Smooth muscle cell (in vitro differentiated cells): Measurements from ENCODE around the gene UBE2I. TPM values are rescaled to one million over a fixed set of nuclear protein-coding genes. Genes with fewer than 3 reads are reported as not detected.

Experiments
- DNase-seq: peaks from one replicate; lab custom pipeline; 2025; ENCODE audit not compliant: unreplicated experiment; lab: John Stamatoyannopoulos, UW
- H2AFZ ChIP-seq: fragments of 200-600 bp; sonication (generic); 2 replicates; pipeline ENCODE4 v1.6.0; 2016; ENCODE audit warnings: antibody characterized with exemption, low read depth, mild to moderate bottlenecking
- H3F3A ChIP-seq: fragments of 200-600 bp; sonication (generic); 2 replicates; pipeline ENCODE4 v1.6.0; 2017; ENCODE audit warnings: antibody characterized with exemption, low read depth
- H3K27ac ChIP-seq: fragments of 200-600 bp; sonication (generic); 2 replicates; pipeline ENCODE4 v1.5.1; 2016; ENCODE audit warnings: low read depth, mild to moderate bottlenecking
- H3K27me3 ChIP-seq: fragments of 200-600 bp; sonication (generic); 2 replicates; pipeline ENCODE4 v1.6.1; 2016; ENCODE audit warnings: low read depth, mild to moderate bottlenecking
- H3K36me3 ChIP-seq: fragments of 200-600 bp; sonication (generic); 2 replicates; pipeline ENCODE4 v1.5.1; 2016; ENCODE audit warnings: low read depth
- H3K4me1 ChIP-seq: fragments of 200-600 bp; sonication (generic); 2 replicates; pipeline ENCODE4 v1.5.1; 2016; ENCODE audit warnings: low read depth
- H3K4me2 ChIP-seq: fragments of 200-600 bp; sonication (generic); 2 replicates; pipeline ENCODE4 v1.6.0; 2016; ENCODE audit warnings: mild to moderate bottlenecking
- H3K4me3 ChIP-seq: fragments of 200-600 bp; sonication (generic); 2 replicates; pipeline ENCODE4 v1.5.1; 2016; ENCODE audit warnings: mild to moderate bottlenecking
- H3K79me2 ChIP-seq: fragments of 200-600 bp; sonication (generic); 2 replicates; pipeline ENCODE4 v1.6.0; 2016; ENCODE audit warnings: low read depth, mild to moderate bottlenecking
- H3K9ac ChIP-seq: fragments of 200-600 bp; sonication (generic); 2 replicates; pipeline ENCODE4 v1.6.0; 2016; ENCODE audit warnings: low read depth
- H3K9me3 ChIP-seq: fragments of 200-600 bp; sonication (generic); replicated peaks from 2 replicates; pipeline ENCODE4 v1.5.1; 2016; ENCODE audit warnings: low read depth
- H4K20me1 ChIP-seq: fragments of 200-600 bp; sonication (generic); 2 replicates; pipeline ENCODE4 v1.6.0; 2016; ENCODE audit warnings: low read depth
- CTCF ChIP-seq: fragments of 200-600 bp; sonication (generic); IDR thresholded peaks from 2 replicates; pipeline ENCODE4 v1.5.1; 2017; ENCODE audit warnings: borderline replicate concordance, mild to moderate bottlenecking, antibody characterized with exemption; ENCODE audit not compliant: insufficient read depth, poor library complexity, severe bottlenecking
- WGBS: methylation state at CpG from one replicate; pipeline ENCODE4 v1.1.7; 2016; ENCODE audit warnings: low lambda C conversion rate; 5-methylcytosine and 5-hydroxymethylcytosine counted together
- polyA plus RNA-seq: library from polyadenylated mRNA; unstranded; fragments of >200 nt; fragmentation: Nextera tagmentation; extraction: Ambion mirVana; gene quantifications from 2 replicates; pipeline ENCODE4 v1.2.1, GENCODE V29; 2016
- total RNA-seq: library from RNA; depleted of rRNA; stranded (reverse); fragments of >200 nt; gene quantifications from 2 replicates; pipeline ENCODE4 v1.2.3, GENCODE V29; 2014

UBE2I gene
- total and polyA plus RNA-seq, 2 experiments from 2014 or later, result 95.9 to 169 TPM

DNA sequence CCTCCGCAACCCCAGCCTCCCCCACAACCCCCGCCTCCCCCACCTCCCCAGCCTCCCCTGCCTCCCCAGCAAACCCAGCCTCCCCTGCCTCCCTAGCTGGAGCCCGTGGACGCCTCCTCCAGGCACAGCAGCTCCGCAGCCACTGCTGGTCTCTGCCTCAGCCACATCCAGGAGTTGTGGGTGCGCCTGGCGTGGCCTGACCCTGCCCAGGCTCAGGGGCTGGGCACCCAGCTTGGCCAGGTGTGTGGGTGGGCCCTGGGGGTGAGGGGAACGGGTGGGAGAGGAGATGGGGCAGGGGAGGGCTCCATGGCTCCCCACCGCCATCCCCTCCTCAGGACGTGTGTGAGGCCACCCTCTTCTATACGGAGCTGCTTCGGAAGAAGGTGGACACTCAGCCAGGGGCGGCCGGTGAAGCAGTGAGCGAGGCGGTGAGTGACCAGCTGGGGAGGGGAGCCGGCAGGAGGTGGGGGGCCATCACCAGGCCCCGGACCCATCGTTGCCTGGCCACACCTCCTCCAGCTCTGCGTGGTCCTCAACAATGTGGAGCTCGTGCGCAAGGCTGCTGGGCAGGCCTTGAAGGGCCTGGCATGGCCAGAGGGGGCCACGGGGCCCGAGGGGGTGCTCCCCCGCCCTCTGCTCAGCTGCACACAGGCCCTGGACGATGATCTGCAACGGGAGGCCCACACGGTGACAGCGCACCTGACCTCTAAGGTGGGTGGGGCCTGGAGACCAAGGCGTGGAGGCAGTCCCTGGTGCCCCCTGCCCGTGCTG is 36.4 kb downstream of the UBE2I start:
- TF ChIP-seq CTCF, result no peak
- H3K27me3 ChIP-seq, result no peaks in the 10 kb centered on the region
- no peak overlapping the region for H3K27ac ChIP-seq
- H3K36me3 ChIP-seq, result no peaks in the 10 kb centered on the region
- no peaks in the 10 kb centered on the region for H3F3A ChIP-seq
- H4K20me1 ChIP-seq, result no peaks in the 10 kb centered on the region
- no peak overlapping the region for H2AFZ ChIP-seq
- no peak overlapping the region for H3K9ac ChIP-seq
- no peak for DNase-seq
- H3K4me2 ChIP-seq, result no peak overlapping the region
- H3K9me3 ChIP-seq, result no peaks in the 10 kb centered on the region
- peaks cover 9% of the 10 kb centered on the region for H3K79me2 ChIP-seq
- H3K4me1 ChIP-seq, result no peaks in the 10 kb centered on the region
- no peak overlapping the region for H3K4me3 ChIP-seq
- 85% methylated on average over 26 of the region's 31 CpGs for WGBS

- Histone ChIP-seq H4K20me1 (no peaks in the 10 kb centered on the region), H3K4me1 (no peaks in the 10 kb centered on the region), H3K4me2 (no peak overlapping the region), H2AFZ (no peak overlapping the region), H3K4me3 (no peak overlapping the region), H3K9me3 (no peaks in the 10 kb centered on the region), H3K79me2 (peaks cover 17% of the 10 kb centered on the region), H3K27me3 (no peaks in the 10 kb centered on the region), H3K9ac (no peak overlapping the region), H3K36me3 (no peaks in the 10 kb centered on the region), H3F3A (no peaks in the 10 kb centered on the region), H3K27ac (no peak overlapping the region)
- 91% methylated on average over 29 of the region's 34 CpGs for WGBS
- DNase-seq, result no peak
- no peak for TF ChIP-seq CTCF
Measured at GRCh38 chr16:1346422-1347285, 37.2 kb downstream of the UBE2I start.

- 94% methylated on average over 31 of the region's 31 CpGs for WGBS
- no peak overlapping the region for H3K27ac ChIP-seq
- no peak overlapping the region for H3K4me2 ChIP-seq
- no peaks in the 10 kb centered on the region for H3K36me3 ChIP-seq
- TF ChIP-seq CTCF, result no peak
- no peaks in the 10 kb centered on the region for H3F3A ChIP-seq
- no peak overlapping the region for H2AFZ ChIP-seq
- DNase-seq, result no peak
- H3K4me3 ChIP-seq, result no peak overlapping the region
- peaks cover 23% of the 10 kb centered on the region for H3K79me2 ChIP-seq
- H3K9me3 ChIP-seq, result no peaks in the 10 kb centered on the region
- H3K4me1 ChIP-seq, result peaks cover 1% of the 10 kb centered on the region
- H4K20me1 ChIP-seq, result no peaks in the 10 kb centered on the region
- no peak overlapping the region for H3K9ac ChIP-seq
- H3K27me3 ChIP-seq, result no peaks in the 10 kb centered on the region
Measured at GRCh38 chr16:1347286-1347855, 37.9 kb downstream of the UBE2I start.
